H1 (cell line): ENCODE measurements around the gene CH25H. TPM values are rescaled to one million over a fixed set of nuclear protein-coding genes. Genes with fewer than 3 reads are reported as not detected.

Experiments
- BCL11A ChIP-seq, 2 experiments: IDR thresholded peaks; one replicate each; pipeline ENCODE4 v1.6.1; 2011; ENCODE audit warnings: low read depth in 2 of 2, low read length in 2 of 2, mild to moderate bottlenecking in 2 of 2
- CHD2 ChIP-seq: IDR thresholded peaks from 2 replicates; pipeline ENCODE4 v1.6.1; 2012; ENCODE audit warnings: low read length, improper control_type of control experiment
- KDM1A ChIP-seq: fragments of 200-600, 300-600 bp; sonication (generic); IDR thresholded peaks from 2 replicates; pipeline ENCODE4 v1.7.1; 2016; ENCODE audit warnings: mild to moderate bottlenecking, low read length, borderline replicate concordance
- RXRA ChIP-seq: IDR thresholded peaks from 2 replicates; pipeline ENCODE4 v1.6.1; 2011; ENCODE audit warnings: low read depth, mild to moderate bottlenecking, low read length, moderate library complexity; ENCODE audit not compliant: insufficient read depth
- SP4 ChIP-seq: IDR thresholded peaks from 2 replicates; pipeline ENCODE4 v1.6.1; 2012; ENCODE audit warnings: low read length, inconsistent platforms
- SUZ12 ChIP-seq: fragments of 200-600 bp; sonication (generic); IDR thresholded peaks from 2 replicates; pipeline ENCODE4 v1.6.1; 2012; ENCODE audit warnings: mild to moderate bottlenecking, inconsistent platforms, low read length, moderate library complexity, mixed read lengths
- polyA plus RNA-seq, 7 experiments: library from polyadenylated mRNA; depleted of rRNA in 3 of 7; stranded (reverse) in 5 of 7; unstranded in 2 of 7; fragments of >200 nt in 5 of 7; fragments of 200-250 nt in 2 of 7; gene quantifications; 1 replicate in 5 of 7; 2 replicates in 1 of 7; 4 replicates in 1 of 7; pipeline versions ENCODE4 v1.2.1 to v1.2.3, GENCODE V29; 2011 to 2013; ENCODE audit warnings: missing spikeins in 2 of 7, mixed read lengths in 2 of 7
- total RNA-seq: library from RNA; stranded (reverse); fragmentation: NEBNext Ultra II Directional; extraction: Animal tissue kit (Norgen Biotek cat#: 25700); gene quantifications from 2 replicates; pipeline ENCODE4 v1.2.1, GENCODE V29; 2021
- TF ChIP-seq, protein P1 (sequence below): fragments of 300-600 bp; sonication (generic); IDR thresholded peaks from 2 replicates; pipeline ENCODE4 v1.7.1; 2012; ENCODE audit warnings: low read length, moderate library complexity, mild to moderate bottlenecking, inconsistent platforms; ENCODE audit not compliant: insufficient replicate concordance
- TF ChIP-seq, protein P2 (sequence below): IDR thresholded peaks from 2 replicates; pipeline ENCODE4 v1.6.1; 2011; ENCODE audit warnings: low read depth, mild to moderate bottlenecking, low read length; ENCODE audit not compliant: insufficient read depth

CH25H gene
- total and polyA plus RNA-seq, 2 of the 8 experiments (the other 6 are each of a cell fraction or from before 2014, with no cell fraction given): 0.56 to 1.3 TPM

DNA sequence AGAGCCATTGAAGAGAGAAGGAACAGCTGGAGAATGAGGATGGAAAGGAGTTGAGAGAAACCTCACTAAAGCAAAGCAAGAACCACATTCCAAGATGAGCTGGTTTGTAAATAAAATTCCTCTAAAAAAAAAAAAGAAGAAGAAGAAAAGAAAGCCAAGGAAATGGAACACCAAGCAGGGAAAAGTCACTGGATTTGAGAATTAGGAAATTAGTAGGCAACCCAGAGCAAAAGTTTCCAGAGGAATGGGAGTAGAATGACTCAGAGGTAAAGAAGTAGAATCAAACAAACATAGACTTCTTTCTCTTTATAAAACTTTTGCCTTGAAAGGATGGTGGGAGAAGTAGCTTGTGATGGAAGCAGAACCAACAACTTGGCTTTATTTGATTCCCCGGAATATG, 3.9 kb downstream of the CH25H start (continued):
- TF ChIP-seq, protein P1, sequence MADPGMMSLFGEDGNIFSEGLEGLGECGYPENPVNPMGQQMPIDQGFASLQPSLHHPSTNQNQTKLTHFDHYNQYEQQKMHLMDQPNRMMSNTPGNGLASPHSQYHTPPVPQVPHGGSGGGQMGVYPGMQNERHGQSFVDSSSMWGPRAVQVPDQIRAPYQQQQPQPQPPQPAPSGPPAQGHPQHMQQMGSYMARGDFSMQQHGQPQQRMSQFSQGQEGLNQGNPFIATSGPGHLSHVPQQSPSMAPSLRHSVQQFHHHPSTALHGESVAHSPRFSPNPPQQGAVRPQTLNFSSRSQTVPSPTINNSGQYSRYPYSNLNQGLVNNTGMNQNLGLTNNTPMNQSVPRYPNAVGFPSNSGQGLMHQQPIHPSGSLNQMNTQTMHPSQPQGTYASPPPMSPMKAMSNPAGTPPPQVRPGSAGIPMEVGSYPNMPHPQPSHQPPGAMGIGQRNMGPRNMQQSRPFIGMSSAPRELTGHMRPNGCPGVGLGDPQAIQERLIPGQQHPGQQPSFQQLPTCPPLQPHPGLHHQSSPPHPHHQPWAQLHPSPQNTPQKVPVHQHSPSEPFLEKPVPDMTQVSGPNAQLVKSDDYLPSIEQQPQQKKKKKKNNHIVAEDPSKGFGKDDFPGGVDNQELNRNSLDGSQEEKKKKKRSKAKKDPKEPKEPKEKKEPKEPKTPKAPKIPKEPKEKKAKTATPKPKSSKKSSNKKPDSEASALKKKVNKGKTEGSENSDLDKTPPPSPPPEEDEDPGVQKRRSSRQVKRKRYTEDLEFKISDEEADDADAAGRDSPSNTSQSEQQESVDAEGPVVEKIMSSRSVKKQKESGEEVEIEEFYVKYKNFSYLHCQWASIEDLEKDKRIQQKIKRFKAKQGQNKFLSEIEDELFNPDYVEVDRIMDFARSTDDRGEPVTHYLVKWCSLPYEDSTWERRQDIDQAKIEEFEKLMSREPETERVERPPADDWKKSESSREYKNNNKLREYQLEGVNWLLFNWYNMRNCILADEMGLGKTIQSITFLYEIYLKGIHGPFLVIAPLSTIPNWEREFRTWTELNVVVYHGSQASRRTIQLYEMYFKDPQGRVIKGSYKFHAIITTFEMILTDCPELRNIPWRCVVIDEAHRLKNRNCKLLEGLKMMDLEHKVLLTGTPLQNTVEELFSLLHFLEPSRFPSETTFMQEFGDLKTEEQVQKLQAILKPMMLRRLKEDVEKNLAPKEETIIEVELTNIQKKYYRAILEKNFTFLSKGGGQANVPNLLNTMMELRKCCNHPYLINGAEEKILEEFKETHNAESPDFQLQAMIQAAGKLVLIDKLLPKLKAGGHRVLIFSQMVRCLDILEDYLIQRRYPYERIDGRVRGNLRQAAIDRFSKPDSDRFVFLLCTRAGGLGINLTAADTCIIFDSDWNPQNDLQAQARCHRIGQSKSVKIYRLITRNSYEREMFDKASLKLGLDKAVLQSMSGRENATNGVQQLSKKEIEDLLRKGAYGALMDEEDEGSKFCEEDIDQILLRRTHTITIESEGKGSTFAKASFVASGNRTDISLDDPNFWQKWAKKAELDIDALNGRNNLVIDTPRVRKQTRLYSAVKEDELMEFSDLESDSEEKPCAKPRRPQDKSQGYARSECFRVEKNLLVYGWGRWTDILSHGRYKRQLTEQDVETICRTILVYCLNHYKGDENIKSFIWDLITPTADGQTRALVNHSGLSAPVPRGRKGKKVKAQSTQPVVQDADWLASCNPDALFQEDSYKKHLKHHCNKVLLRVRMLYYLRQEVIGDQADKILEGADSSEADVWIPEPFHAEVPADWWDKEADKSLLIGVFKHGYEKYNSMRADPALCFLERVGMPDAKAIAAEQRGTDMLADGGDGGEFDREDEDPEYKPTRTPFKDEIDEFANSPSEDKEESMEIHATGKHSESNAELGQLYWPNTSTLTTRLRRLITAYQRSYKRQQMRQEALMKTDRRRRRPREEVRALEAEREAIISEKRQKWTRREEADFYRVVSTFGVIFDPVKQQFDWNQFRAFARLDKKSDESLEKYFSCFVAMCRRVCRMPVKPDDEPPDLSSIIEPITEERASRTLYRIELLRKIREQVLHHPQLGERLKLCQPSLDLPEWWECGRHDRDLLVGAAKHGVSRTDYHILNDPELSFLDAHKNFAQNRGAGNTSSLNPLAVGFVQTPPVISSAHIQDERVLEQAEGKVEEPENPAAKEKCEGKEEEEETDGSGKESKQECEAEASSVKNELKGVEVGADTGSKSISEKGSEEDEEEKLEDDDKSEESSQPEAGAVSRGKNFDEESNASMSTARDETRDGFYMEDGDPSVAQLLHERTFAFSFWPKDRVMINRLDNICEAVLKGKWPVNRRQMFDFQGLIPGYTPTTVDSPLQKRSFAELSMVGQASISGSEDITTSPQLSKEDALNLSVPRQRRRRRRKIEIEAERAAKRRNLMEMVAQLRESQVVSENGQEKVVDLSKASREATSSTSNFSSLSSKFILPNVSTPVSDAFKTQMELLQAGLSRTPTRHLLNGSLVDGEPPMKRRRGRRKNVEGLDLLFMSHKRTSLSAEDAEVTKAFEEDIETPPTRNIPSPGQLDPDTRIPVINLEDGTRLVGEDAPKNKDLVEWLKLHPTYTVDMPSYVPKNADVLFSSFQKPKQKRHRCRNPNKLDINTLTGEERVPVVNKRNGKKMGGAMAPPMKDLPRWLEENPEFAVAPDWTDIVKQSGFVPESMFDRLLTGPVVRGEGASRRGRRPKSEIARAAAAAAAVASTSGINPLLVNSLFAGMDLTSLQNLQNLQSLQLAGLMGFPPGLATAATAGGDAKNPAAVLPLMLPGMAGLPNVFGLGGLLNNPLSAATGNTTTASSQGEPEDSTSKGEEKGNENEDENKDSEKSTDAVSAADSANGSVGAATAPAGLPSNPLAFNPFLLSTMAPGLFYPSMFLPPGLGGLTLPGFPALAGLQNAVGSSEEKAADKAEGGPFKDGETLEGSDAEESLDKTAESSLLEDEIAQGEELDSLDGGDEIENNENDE: no peak
- TF ChIP-seq, protein P2, sequence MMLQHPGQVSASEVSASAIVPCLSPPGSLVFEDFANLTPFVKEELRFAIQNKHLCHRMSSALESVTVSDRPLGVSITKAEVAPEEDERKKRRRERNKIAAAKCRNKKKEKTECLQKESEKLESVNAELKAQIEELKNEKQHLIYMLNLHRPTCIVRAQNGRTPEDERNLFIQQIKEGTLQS: no peak
- TF ChIP-seq SP4 (no peak), KDM1A (no peak), SUZ12 (no peak), RXRA (no peak), BCL11A (IDR thresholded peaks at IDR 0.05; ENCODE audit: low read depth in 2 of 2, low read length in 2 of 2) (no peak), CHD2 (no peak)
